ENCODE measurements around the gene KLHDC3. TPM values are rescaled to one million over a fixed set of nuclear protein-coding genes. Genes with fewer than 3 reads are reported as not detected.
A peak's percentile ranks its signal among the peaks of the same experiment; 100 is the strongest.

The KLHDC3 gene
- total and polyA plus RNA-seq, 2 of the 13 experiments (the other 11 are each of a cell fraction or from before 2014, with no cell fraction given): 78.3 to 91.5 TPM

GRCh38 chr6:43013843-43014433, at the start of gene KLHDC3, which contains the start of gene MEA1 (continued):
- TF ChIP-seq HNRNPUL1 (IDR thresholded peaks at IDR 0.05; ENCODE audit: low read depth, low read length) (no peak), ZNF281 (CRISPR knock-in tag; IDR thresholded peaks at IDR 0.05; ENCODE audit: borderline replicate concordance) (peak; percentile 72; the same call in 1 of the 2 replicates), ZNF343 (CRISPR knock-in tag; IDR thresholded peaks at IDR 0.05) (no peak), GPBP1L1 (CRISPR knock-in tag; IDR thresholded peaks at IDR 0.05) (no peak), BHLHE40 (IDR thresholded peaks at IDR 0.05; ENCODE audit: low read length) (peak; percentile 99), KAT7 (CRISPR knock-in tag; IDR thresholded peaks at IDR 0.05; ENCODE audit: borderline replicate concordance) (no peak; the same call in 1 of the 2 replicates), IKZF5 (CRISPR knock-in tag; IDR thresholded peaks at IDR 0.05) (peak; percentile 14; the same call in 1 of the 2 replicates), HOXA9 (CRISPR knock-in tag; IDR thresholded peaks at IDR 0.05; ENCODE audit: borderline replicate concordance) (no peak), DR1 (CRISPR knock-in tag; IDR thresholded peaks at IDR 0.05) (peak; percentile 92), YY1 (IDR thresholded peaks at IDR 0.05; ENCODE audit: insufficient read depth, insufficient replicate concordance, low read depth, low read length) (peak; percentile 47), ZNF841 (CRISPR knock-in tag; IDR thresholded peaks at IDR 0.05; ENCODE audit: borderline replicate concordance) (no peak), USF2 (IDR thresholded peaks at IDR 0.05; ENCODE audit: low read depth, low read length) (peak; percentile 73), USF2 (CRISPR knock-in tag; IDR thresholded peaks at IDR 0.05; ENCODE audit: borderline replicate concordance) (no peak), CBX1 (IDR thresholded peaks at IDR 0.05; ENCODE audit: low read depth) (no peak), GFI1 (CRISPR knock-in tag; IDR thresholded peaks at IDR 0.05; ENCODE audit: borderline replicate concordance) (peak; percentile 52; the same call in 1 of the 2 replicates), JARID2 (CRISPR knock-in tag; IDR thresholded peaks at IDR 0.05; ENCODE audit: insufficient replicate concordance) (no peak), SNAPC5 (CRISPR knock-in tag; IDR thresholded peaks at IDR 0.05; ENCODE audit: borderline replicate concordance) (no peak), GTF2F1 (IDR thresholded peaks at IDR 0.05; ENCODE audit: low read length) (no peak), ZBTB7A (CRISPR knock-in tag; IDR thresholded peaks at IDR 0.05) (no peak; the same call in 1 of the 2 replicates), SRSF9 (IDR thresholded peaks at IDR 0.05; ENCODE audit: borderline replicate concordance, insufficient read depth, low read depth, low read length, poor library complexity, severe bottlenecking) (no peak), ZNF672 (CRISPR knock-in tag; IDR thresholded peaks at IDR 0.05) (no peak), ZNF101 (CRISPR knock-in tag; IDR thresholded peaks at IDR 0.05; ENCODE audit: borderline replicate concordance, low read depth) (no peak), CCDC6 (CRISPR knock-in tag; IDR thresholded peaks at IDR 0.05) (no peak)
